Breast epithelium (tissue), 4 donors: ENCODE data around the gene NGF. TPM values are rescaled to one million over a fixed set of nuclear protein-coding genes. Genes with fewer than 3 reads are reported as not detected.

ENCODE experiments used
- DNase-seq, 2 donors: peaks; one replicate each; pipeline ENCODE4 v3.0.0-alpha.2; 2019; ENCODE audit warnings: low spot score in 2 of 2
- H3K27ac ChIP-seq, 2 donors: fragments of 200-600 bp; sonication (generic) in 1 of 2; one replicate each; pipeline ENCODE4 v1.5.1; 2016 to 2019; ENCODE audit warnings: mild to moderate bottlenecking in 1 of 2
- H3K27me3 ChIP-seq, 2 donors: fragments of 200-600 bp; sonication (generic) in 1 of 2; one replicate each; pipeline versions ENCODE4 v1.5.1 to v1.6.0; 2017 to 2019; ENCODE audit warnings: control low read depth in 1 of 2, mild to moderate bottlenecking in 1 of 2
- H3K36me3 ChIP-seq: fragments of 200-600 bp; one replicate; pipeline ENCODE4 v1.5.1; 2019
- H3K4me1 ChIP-seq, 2 donors: fragments of 200-600 bp; sonication (generic); one replicate each; pipeline ENCODE4 v1.5.1; 2016 to 2019; ENCODE audit warnings: control low read depth in 1 of 2
- H3K4me3 ChIP-seq, 3 donors: fragments of 200-600 bp; sonication (generic); 1 replicate in 2 of 3; 2 replicates in 1 of 3; pipeline ENCODE4 v1.5.1; 2016 to 2019; ENCODE audit warnings: mild to moderate bottlenecking in 3 of 3, moderate library complexity in 2 of 3
- H3K9me3 ChIP-seq, 2 donors: fragments of 200-600 bp; sonication (generic) in 1 of 2; one replicate each; pipeline ENCODE4 v1.5.1; 2016 to 2019; ENCODE audit warnings: control low read depth in 1 of 2
- CTCF ChIP-seq, 3 donors: fragments of 450-650 bp; IDR thresholded peaks; one replicate each; pipeline ENCODE4 v1.5.1; 2016 to 2017; ENCODE audit warnings: antibody characterized with exemption in 3 of 3, mild to moderate bottlenecking in 3 of 3, moderate library complexity in 3 of 3
- POLR2A ChIP-seq: fragments of 450-650 bp; IDR thresholded peaks from one replicate; pipeline ENCODE4 v1.6.1; 2016; ENCODE audit warnings: antibody characterized with exemption, mild to moderate bottlenecking, moderate library complexity
- POLR2AphosphoS5 ChIP-seq, 3 donors: sonication (generic); formaldehyde crosslinking; IDR thresholded peaks; one replicate each; pipeline ENCODE4 v1.6.1; 2017; ENCODE audit warnings: antibody characterized with exemption in 3 of 3
- intact Hi-C: fragments of 100-400 bp; cut with DNase I; formaldehyde crosslinking; loops from one replicate; pipeline ENCODE4 v1.15.1; 2023; ENCODE audit warnings: low total_unique reads
- total RNA-seq, 3 donors: library from RNA; depleted of rRNA; stranded (reverse); fragments of >200 nt; gene quantifications; one replicate each; pipeline ENCODE4 v1.1.0, GENCODE V29; 2016

NGF gene
- total RNA-seq, 3 donors from 2014 or later: 0.64 to 7.2 (median 3.4) TPM

DNA sequence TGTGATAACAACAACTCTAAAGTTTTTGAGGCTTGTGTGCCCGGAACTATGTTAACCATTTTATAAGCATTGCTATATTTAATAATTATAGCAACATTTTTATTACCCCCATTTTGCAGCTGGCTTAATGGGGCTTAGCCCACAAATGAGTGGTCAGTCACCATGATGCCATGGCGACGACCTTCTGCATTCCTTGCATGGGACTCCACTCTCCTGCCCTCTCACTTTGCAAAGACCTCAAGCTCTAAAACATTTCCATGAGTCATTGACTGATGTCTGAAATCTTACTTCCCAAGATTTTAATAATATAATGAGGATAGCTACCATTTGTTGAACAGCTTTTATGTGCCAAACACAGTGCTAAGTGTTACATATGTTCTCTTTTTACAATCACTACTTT is 15.4 kb downstream of the NGF start:
- intact Hi-C loops: no loop called here
- Histone ChIP-seq H3K9me3 (no peaks in the 10 kb centered on the region), H3K4me3 (no peak overlapping the region), H3K27ac (no peak overlapping the region), H3K36me3 (no peaks in the 10 kb centered on the region), H3K4me1 (no peaks in the 10 kb centered on the region), H3K27me3 (no peaks in the 10 kb centered on the region)
- no peak for DNase-seq
- TF ChIP-seq POLR2AphosphoS5 (IDR thresholded peaks at IDR 0.05) (no peak), CTCF (IDR thresholded peaks at IDR 0.05) (no peak), POLR2A (no peak)

GRCh38 chr1:115320377-115320776 is 17.7 kb downstream of the NGF start:
- TF ChIP-seq POLR2A: no peak
- no peak for TF ChIP-seq CTCF (IDR thresholded peaks at IDR 0.05)
- no peak for TF ChIP-seq POLR2AphosphoS5 (IDR thresholded peaks at IDR 0.05)
- intact Hi-C loops: no loop called here
- no peak for DNase-seq
- H3K4me1 ChIP-seq: no peaks in the 10 kb centered on the region
- no peak overlapping the region for H3K4me3 ChIP-seq
- no peaks in the 10 kb centered on the region for H3K36me3 ChIP-seq
- no peaks in the 10 kb centered on the region for H3K9me3 ChIP-seq
- no peak overlapping the region for H3K27ac ChIP-seq
- no peaks in the 10 kb centered on the region for H3K27me3 ChIP-seq

GRCh38 chr1:115319706-115320105 is 18.3 kb downstream of the NGF start:
- no peaks in the 10 kb centered on the region for H3K36me3 ChIP-seq
- intact Hi-C loops: no loop called here
- no peaks in the 10 kb centered on the region for H3K4me1 ChIP-seq
- no peak overlapping the region for H3K27ac ChIP-seq
- H3K4me3 ChIP-seq: no peak overlapping the region
- H3K27me3 ChIP-seq: no peaks in the 10 kb centered on the region
- TF ChIP-seq POLR2A: no peak
- no peak for TF ChIP-seq CTCF (IDR thresholded peaks at IDR 0.05)
- TF ChIP-seq POLR2AphosphoS5 (IDR thresholded peaks at IDR 0.05): no peak
- no peaks in the 10 kb centered on the region for H3K9me3 ChIP-seq
- no peak for DNase-seq

DNA sequence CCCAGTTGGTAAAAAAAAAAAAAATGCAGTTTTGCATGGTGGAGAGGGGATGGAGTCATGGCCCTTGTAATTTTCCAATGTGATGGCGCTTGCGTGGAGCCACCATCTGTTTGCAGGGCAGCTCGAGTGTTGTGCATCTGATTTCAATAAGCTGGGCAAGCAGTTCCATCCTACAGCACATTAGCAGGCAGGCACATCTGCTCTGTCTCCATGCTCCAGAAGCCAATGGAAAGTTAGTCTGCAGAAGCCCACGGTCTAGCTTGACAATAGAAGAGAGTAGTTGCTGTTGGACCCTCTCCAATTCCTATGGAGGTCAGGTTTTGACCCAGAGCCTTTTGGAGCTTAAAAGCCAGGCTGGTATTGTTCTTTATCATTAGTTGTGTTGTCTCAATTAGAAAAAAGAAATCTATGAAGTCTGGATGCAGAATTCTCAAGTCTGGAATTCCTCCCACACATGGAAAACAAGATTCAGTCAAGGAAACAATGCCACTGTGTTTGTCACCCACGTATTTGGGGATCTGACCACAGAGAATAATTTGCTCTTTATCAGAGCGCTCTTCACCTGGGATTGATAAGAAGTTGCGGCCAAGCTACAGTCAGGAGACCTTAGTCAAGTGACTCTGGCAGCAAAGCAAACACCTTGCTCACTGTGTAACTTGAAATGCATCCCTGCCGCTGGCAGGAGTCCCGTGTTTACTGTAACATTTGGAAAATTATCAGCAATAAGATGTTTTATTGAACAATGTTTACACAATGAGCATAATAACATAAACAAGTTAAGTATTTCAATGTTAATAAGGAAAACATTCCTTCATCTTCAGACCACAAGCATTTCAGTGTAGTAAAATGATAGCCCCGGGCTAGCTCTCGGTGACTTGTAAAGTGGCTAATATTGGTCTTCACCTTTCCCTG is 20.7 kb downstream of the NGF start:
- no peak overlapping the region for H3K4me3 ChIP-seq
- H3K4me1 ChIP-seq: peaks cover 0 to 5% of the 10 kb centered on the region in 2 donors
- no peaks in the 10 kb centered on the region for H3K36me3 ChIP-seq
- H3K27ac ChIP-seq: no peak overlapping the region
- H3K27me3 ChIP-seq: no peaks in the 10 kb centered on the region
- intact Hi-C loops: no loop called here
- DNase-seq: no peak
- no peaks in the 10 kb centered on the region for H3K9me3 ChIP-seq
- no peak for TF ChIP-seq POLR2AphosphoS5 (IDR thresholded peaks at IDR 0.05)
- no peak for TF ChIP-seq POLR2A

GRCh38 chr1:115314765-115315164 is 23.3 kb downstream of the NGF start:
- peak in 1 of 2 donors; percentile 70 for DNase-seq
- TF ChIP-seq POLR2A: no peak
- no peak for TF ChIP-seq CTCF (IDR thresholded peaks at IDR 0.05)
- no peak for TF ChIP-seq POLR2AphosphoS5 (IDR thresholded peaks at IDR 0.05)
- H3K27ac ChIP-seq: peak overlapping the region; percentile 26 to 70
- no peaks in the 10 kb centered on the region for H3K9me3 ChIP-seq
- intact Hi-C loops: no loop called here
- H3K4me3 ChIP-seq: no peak overlapping the region
- no peaks in the 10 kb centered on the region for H3K27me3 ChIP-seq
- no peaks in the 10 kb centered on the region for H3K36me3 ChIP-seq
- H3K4me1 ChIP-seq: peaks cover 0 to 5% of the 10 kb centered on the region in 2 donors
